Measurements from ENCODE around the gene MOCOS. TPM values are rescaled to one million over a fixed set of nuclear protein-coding genes. Genes with fewer than 3 reads are reported as not detected.

MOCOS gene
- total and polyA plus RNA-seq, 9 donors, result 5.4 to 35.5 (median 8.8) TPM

GRCh38 chr18:36177913-36178312, 9.4 kb upstream of the MOCOS start:
- no peaks in the 10 kb centered on the region for H3K36me3 ChIP-seq
- H3K4me1 ChIP-seq (ENCODE audit: insufficient read depth), result peaks cover 14% of the 10 kb centered on the region
- peak overlapping the region; percentile 38 to 87 for H3K27ac ChIP-seq
- 14 to 32% (median 23%) methylated on average over 3 of the region's 3 CpGs for WGBS, 3 donors
- DNase-seq, result peak in 4 of 5 donors; percentile 35 to 54 (median 52)
- TF ChIP-seq EP300 (IDR thresholded peaks at IDR 0.05) (no peak), POLR2A (IDR thresholded peaks at IDR 0.05) (no peak)
- TF ChIP-seq, protein P1, sequence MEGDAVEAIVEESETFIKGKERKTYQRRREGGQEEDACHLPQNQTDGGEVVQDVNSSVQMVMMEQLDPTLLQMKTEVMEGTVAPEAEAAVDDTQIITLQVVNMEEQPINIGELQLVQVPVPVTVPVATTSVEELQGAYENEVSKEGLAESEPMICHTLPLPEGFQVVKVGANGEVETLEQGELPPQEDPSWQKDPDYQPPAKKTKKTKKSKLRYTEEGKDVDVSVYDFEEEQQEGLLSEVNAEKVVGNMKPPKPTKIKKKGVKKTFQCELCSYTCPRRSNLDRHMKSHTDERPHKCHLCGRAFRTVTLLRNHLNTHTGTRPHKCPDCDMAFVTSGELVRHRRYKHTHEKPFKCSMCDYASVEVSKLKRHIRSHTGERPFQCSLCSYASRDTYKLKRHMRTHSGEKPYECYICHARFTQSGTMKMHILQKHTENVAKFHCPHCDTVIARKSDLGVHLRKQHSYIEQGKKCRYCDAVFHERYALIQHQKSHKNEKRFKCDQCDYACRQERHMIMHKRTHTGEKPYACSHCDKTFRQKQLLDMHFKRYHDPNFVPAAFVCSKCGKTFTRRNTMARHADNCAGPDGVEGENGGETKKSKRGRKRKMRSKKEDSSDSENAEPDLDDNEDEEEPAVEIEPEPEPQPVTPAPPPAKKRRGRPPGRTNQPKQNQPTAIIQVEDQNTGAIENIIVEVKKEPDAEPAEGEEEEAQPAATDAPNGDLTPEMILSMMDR (IDR thresholded peaks at IDR 0.05), result no peak
- no peaks in the 10 kb centered on the region for H3K9me3 ChIP-seq
- intact Hi-C loops (cut with DNase I), result loop anchor here in 1 of 4 donors (10.0 kb wide), 1 partner anchor 1277 kb away; no protein-coding TSS in a partner anchor
- H3K27me3 ChIP-seq, result no peaks in the 10 kb centered on the region
- no peak overlapping the region for H3K4me3 ChIP-seq

DNA sequence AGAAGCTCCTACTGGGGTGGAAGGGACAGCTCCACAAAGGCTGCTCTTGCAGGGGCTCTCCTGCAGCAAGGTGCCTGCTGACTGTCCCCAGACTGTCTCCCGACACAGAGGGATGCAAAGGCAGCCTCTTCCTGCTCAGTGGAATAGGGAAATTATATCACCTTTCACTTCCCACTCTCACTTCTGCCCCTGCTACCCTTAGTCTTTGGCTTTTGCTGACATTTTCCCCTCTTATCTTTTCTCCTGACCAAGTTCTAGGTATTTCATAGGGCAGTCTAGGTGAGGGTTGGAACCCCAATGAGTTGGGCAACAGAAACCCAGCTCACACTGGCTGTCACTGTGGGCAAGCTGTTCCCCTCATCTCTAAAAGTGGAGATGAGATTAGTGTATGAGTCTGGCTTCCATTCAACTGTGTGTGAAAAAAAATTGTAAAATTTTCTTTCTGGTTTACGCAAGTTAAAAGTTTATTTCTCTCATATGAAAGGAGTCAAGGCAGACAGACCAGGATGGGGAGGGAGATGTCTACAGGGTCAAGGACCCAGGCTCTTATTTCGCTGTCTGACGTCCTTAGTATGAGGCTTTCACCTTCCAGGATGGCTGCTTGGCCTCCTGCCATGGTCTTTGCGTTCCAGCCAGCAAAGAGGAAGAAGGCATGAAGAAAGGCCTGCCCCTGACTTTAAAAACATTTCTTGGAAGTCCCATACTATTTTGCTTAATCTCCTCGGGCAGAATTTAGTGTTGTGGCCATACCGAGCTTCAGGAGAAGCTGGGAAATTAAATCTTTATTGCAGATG, 7.5 kb upstream of the MOCOS start:
- peak; percentile 97 to 100 (median 99) for DNase-seq
- Histone ChIP-seq H3K36me3 (no peaks in the 10 kb centered on the region), H3K27ac (peak overlapping the region; percentile 53 to 87), H3K9me3 (no peaks in the 10 kb centered on the region), H3K4me1 (ENCODE audit: insufficient read depth) (peaks cover 14% of the 10 kb centered on the region), H3K27me3 (no peaks in the 10 kb centered on the region), H3K4me3 (no peak overlapping the region)
- intact Hi-C loops (cut with DNase I), result loop anchor here in 1 of 4 donors (10.0 kb wide), 1 partner anchor 1275 kb away; no protein-coding TSS in a partner anchor
- WGBS, 3 donors, result 3 to 5% (median 3%) methylated on average over 7 of the region's 7 CpGs
- TF ChIP-seq EP300 (IDR thresholded peaks at IDR 0.05) (no peak), POLR2A (IDR thresholded peaks at IDR 0.05) (no peak)
- TF ChIP-seq, protein P1 (IDR thresholded peaks at IDR 0.05), result no peak

DNA sequence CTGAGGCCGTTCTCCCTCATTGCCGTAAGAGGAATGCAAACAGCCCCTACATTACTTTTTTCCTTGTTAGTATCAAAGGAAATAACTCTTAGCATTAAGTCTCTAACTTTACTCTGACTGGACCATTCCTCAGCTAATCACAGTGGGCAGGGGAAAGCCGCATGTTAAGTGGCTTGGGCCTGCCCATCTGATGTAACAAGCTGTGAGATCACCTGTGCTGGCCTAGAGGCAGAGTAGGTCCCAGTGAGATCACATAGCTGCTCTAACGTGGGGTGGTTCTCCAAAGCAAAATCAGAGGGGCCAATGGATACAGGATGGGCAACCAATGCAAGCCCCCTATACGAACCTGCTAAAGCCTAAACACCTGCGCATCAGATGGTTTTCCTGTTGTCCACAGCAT, 5.9 kb upstream of the MOCOS start:
- 75 to 83% (median 77%) methylated on average over 6 of the region's 6 CpGs for WGBS, 3 donors
- no peak overlapping the region for H3K4me3 ChIP-seq
- peaks cover 18% of the 10 kb centered on the region for H3K4me1 ChIP-seq (ENCODE audit: insufficient read depth)
- H3K27me3 ChIP-seq, result no peaks in the 10 kb centered on the region
- intact Hi-C loops (cut with DNase I), result no loop called here
- H3K9me3 ChIP-seq, result no peaks in the 10 kb centered on the region
- TF ChIP-seq, protein P1 (IDR thresholded peaks at IDR 0.05), result no peak
- TF ChIP-seq EP300 (IDR thresholded peaks at IDR 0.05) (no peak), POLR2A (IDR thresholded peaks at IDR 0.05) (no peak)
- H3K27ac ChIP-seq, result peak overlapping the region; percentile 31 to 87
- H3K36me3 ChIP-seq, result no peaks in the 10 kb centered on the region
- DNase-seq, result no peak

DNA sequence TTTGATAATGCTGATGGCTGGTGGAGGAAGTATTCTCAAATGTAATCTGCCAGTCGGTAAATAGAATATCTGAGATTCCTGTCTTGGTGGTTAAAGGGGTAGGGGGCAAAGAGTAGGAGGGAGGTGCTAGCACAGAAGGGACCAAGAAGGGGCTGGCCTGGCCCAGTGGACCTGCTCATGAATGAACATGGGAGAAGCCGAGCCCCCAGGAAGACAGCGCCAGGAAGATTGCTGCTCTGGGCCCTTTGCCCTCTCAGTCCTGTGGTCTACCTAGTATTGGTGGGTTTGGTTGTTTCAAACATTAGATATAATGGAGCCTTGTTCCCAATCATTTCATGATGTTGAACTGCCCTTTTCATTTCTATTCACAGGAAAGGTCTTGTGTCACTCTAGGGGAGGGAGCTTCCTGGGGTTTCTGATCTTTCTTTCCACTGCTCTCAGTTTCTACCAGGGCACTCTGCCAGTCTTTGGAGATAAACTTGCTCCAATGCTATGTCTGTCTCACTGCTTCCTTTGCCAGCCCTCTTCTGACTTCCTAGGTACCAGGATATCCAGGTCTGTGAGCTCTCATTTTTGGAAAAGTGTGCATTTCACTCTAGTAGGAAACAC, 5.3 kb upstream of the MOCOS start:
- intact Hi-C loops (cut with DNase I), result no loop called here
- peaks cover 18% of the 10 kb centered on the region for H3K4me1 ChIP-seq (ENCODE audit: insufficient read depth)
- peak overlapping the region in 1 of 2 donors; percentile 87 for H3K27ac ChIP-seq
- H3K4me3 ChIP-seq, result no peak overlapping the region
- H3K36me3 ChIP-seq, result no peaks in the 10 kb centered on the region
- no peaks in the 10 kb centered on the region for H3K9me3 ChIP-seq
- DNase-seq, result peak in 1 of 5 donors; percentile 45
- H3K27me3 ChIP-seq, result no peaks in the 10 kb centered on the region
- TF ChIP-seq, protein P1 (IDR thresholded peaks at IDR 0.05), result no peak
- no peak for TF ChIP-seq EP300 (IDR thresholded peaks at IDR 0.05)
- WGBS, 3 donors, result 75 to 91% (median 79%) methylated on average over 3 of the region's 3 CpGs

Data from ovary (tissue), 9 donors.